Caco-2 (cell line): ENCODE measurements around the gene TNFSF13B. TPM values are rescaled to one million over a fixed set of nuclear protein-coding genes. Genes with fewer than 3 reads are reported as not detected.

Experiments used
- BruUV-seq: library from RNA; stranded (reverse); fragments of 400-500 nt; replicated peaks from 2 replicates; lab custom pipeline; 2021; lab: Mats Ljungman, UMichigan
- CTCF ChIA-PET: fragments of 300-600 bp; sonication (Branson Sonifier 250); formaldehyde crosslinking; loops from one replicate; lab custom pipeline; 2022; ENCODE audit warnings: antibody characterized with exemption; lab: Charles Lee
- POLR2A ChIA-PET: fragments of 300-600 bp; sonication (Branson Sonifier 250); formaldehyde crosslinking; loops from one replicate; lab custom pipeline; 2022; ENCODE audit warnings: antibody characterized with exemption; lab: Charles Lee
- DNase-seq, 2 experiments: peaks; one replicate each; pipeline versions ENCODE4 v3.0.0 to v3.0.0-alpha.2; 2020 to 2022
- H3K27me3 ChIP-seq: replicated peaks from 2 replicates; pipeline ENCODE4 v1.6.0; 2011; ENCODE audit warnings: low read length; ENCODE audit not compliant: control insufficient read depth, insufficient read depth
- H3K36me3 ChIP-seq: 2 replicates; pipeline ENCODE4 v1.5.1; 2011; ENCODE audit warnings: low read length; ENCODE audit not compliant: control insufficient read depth, insufficient read depth
- H3K4me1 ChIP-seq: fragments of 250-450 bp; sonication (Bioruptor Pico); 2 replicates; pipeline ENCODE4 v1.5.1; 2020; ENCODE audit warnings: mild to moderate bottlenecking
- H3K4me3 ChIP-seq: 2 replicates; pipeline ENCODE4 v1.5.1; 2011; ENCODE audit warnings: low read depth, mild to moderate bottlenecking, control low read depth, low read length
- H3K9me3 ChIP-seq: fragments of 250-450 bp; sonication (Bioruptor Pico); 2 replicates; pipeline ENCODE4 v1.5.1; 2020; ENCODE audit warnings: mild to moderate bottlenecking, moderate library complexity
- H3K27ac Mint-ChIP-seq: one replicate; pipeline ENCODE4 v1.8.0; 2022; ENCODE audit warnings: mixed read lengths; ENCODE audit not compliant: unreplicated experiment
- H3K27me3 Mint-ChIP-seq: one replicate; pipeline ENCODE4 v1.8.0; 2022; ENCODE audit warnings: mixed read lengths; ENCODE audit not compliant: insufficient read depth, unreplicated experiment
- H3K36me3 Mint-ChIP-seq: one replicate; pipeline ENCODE4 v1.8.0; 2022; ENCODE audit warnings: mild to moderate bottlenecking, mixed read lengths; ENCODE audit not compliant: insufficient read depth, unreplicated experiment
- H3K4me1 Mint-ChIP-seq: one replicate; pipeline ENCODE4 v1.8.0; 2022; ENCODE audit warnings: low read depth, mixed read lengths; ENCODE audit not compliant: unreplicated experiment
- H3K4me3 Mint-ChIP-seq: one replicate; pipeline ENCODE4 v1.8.0; 2022; ENCODE audit warnings: mild to moderate bottlenecking, moderate library complexity, mixed read lengths; ENCODE audit not compliant: unreplicated experiment
- H3K9me3 Mint-ChIP-seq: one replicate; pipeline ENCODE4 v1.8.0; 2022; ENCODE audit warnings: mixed read lengths; ENCODE audit not compliant: unreplicated experiment
- intact Hi-C: fragments of 100-400 bp; cut with micrococcal nuclease; formaldehyde crosslinking; loops from one replicate; pipeline ENCODE4 v1.10.0; 2022; ENCODE audit not compliant: unreplicated experiment
- total RNA-seq: library from RNA; stranded (reverse); gene quantifications from 2 replicates; pipeline ENCODE4 v1.2.3, GENCODE V29; 2022
- TF ChIP-seq, protein P1 (sequence below), 2 experiments: fragments of 200-600 bp in 1 of 2; IDR thresholded peaks; 1 replicate in 1 of 2; 2 replicates in 1 of 2; pipeline versions ENCODE4 v1.5.1 to v1.8.0; 2011 to 2022; ENCODE audit warnings: antibody characterized with exemption in 1 of 2, control low read depth in 1 of 2, inconsistent platforms in 1 of 2, low read depth in 1 of 2, low read length in 1 of 2, mild to moderate bottlenecking in 1 of 2, moderate library complexity in 1 of 2; ENCODE audit not compliant: insufficient read depth in 1 of 2, severe bottlenecking in 1 of 2, unreplicated experiment in 1 of 2

TNFSF13B gene
- total RNA-seq, 1 experiment from 2014 or later: 0.41 TPM

DNA sequence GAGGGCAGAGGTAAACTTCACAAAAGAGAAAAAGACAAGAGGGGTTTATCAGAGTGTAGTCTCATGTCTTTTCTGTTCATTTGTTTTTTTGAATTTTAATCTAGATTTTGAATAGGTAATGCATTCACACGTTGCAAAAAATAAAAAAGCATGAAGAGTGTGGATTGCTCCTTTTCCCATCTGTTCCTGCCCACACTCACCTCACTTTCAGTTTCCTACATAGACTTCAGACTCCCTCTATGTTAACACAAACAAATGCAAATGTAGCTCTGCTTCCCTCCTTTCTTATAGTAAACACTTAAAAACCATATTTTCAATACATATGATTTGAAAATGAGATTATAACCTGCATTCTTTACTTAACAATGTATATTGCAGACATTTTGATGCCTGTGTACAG is 20.3 kb downstream of the TNFSF13B start:
- BruUV-seq: no TSS peak
- intact Hi-C loops: no loop called here
- H3K36me3 Mint-ChIP-seq: no peaks in the 10 kb centered on the region
- H3K4me3 Mint-ChIP-seq: no peak overlapping the region
- H3K9me3 ChIP-seq: no peaks in the 10 kb centered on the region
- ChIA-PET CTCF (no interaction called here), POLR2A (no interaction called here)
- H3K27me3 Mint-ChIP-seq: peaks cover 7% of the 10 kb centered on the region
- no peaks in the 10 kb centered on the region for H3K27me3 ChIP-seq
- no peaks in the 10 kb centered on the region for H3K36me3 ChIP-seq
- no peak for DNase-seq
- H3K4me1 ChIP-seq: no peaks in the 10 kb centered on the region
- no peaks in the 10 kb centered on the region for H3K9me3 Mint-ChIP-seq
- no peak overlapping the region for H3K27ac Mint-ChIP-seq
- TF ChIP-seq, protein P1, sequence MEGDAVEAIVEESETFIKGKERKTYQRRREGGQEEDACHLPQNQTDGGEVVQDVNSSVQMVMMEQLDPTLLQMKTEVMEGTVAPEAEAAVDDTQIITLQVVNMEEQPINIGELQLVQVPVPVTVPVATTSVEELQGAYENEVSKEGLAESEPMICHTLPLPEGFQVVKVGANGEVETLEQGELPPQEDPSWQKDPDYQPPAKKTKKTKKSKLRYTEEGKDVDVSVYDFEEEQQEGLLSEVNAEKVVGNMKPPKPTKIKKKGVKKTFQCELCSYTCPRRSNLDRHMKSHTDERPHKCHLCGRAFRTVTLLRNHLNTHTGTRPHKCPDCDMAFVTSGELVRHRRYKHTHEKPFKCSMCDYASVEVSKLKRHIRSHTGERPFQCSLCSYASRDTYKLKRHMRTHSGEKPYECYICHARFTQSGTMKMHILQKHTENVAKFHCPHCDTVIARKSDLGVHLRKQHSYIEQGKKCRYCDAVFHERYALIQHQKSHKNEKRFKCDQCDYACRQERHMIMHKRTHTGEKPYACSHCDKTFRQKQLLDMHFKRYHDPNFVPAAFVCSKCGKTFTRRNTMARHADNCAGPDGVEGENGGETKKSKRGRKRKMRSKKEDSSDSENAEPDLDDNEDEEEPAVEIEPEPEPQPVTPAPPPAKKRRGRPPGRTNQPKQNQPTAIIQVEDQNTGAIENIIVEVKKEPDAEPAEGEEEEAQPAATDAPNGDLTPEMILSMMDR (IDR thresholded peaks at IDR 0.05; ENCODE audit: insufficient read depth in 1 of 2, low read depth in 1 of 2, low read length in 1 of 2, severe bottlenecking in 1 of 2, unreplicated experiment in 1 of 2): no peak
- H3K4me1 Mint-ChIP-seq: no peaks in the 10 kb centered on the region
- H3K4me3 ChIP-seq: no peak overlapping the region

GRCh38 chr13:108297114-108297513 is 27.6 kb downstream of the TNFSF13B start:
- TF ChIP-seq, protein P1 (IDR thresholded peaks at IDR 0.05; ENCODE audit: insufficient read depth in 1 of 2, low read depth in 1 of 2, low read length in 1 of 2, severe bottlenecking in 1 of 2, unreplicated experiment in 1 of 2): no peak
- ChIA-PET CTCF (no interaction called here), POLR2A (no interaction called here)
- no peak overlapping the region for H3K4me3 ChIP-seq
- Mint-ChIP-seq H3K27ac (no peak overlapping the region), H3K4me1 (no peaks in the 10 kb centered on the region), H3K9me3 (no peaks in the 10 kb centered on the region), H3K27me3 (peaks cover 3% of the 10 kb centered on the region), H3K36me3 (no peaks in the 10 kb centered on the region), H3K4me3 (no peak overlapping the region)
- peaks cover 1% of the 10 kb centered on the region; the same call in 1 of the 2 replicates for H3K4me1 ChIP-seq
- BruUV-seq: no TSS peak
- DNase-seq: no peak
- H3K36me3 ChIP-seq: no peaks in the 10 kb centered on the region
- no peaks in the 10 kb centered on the region for H3K9me3 ChIP-seq
- no peaks in the 10 kb centered on the region for H3K27me3 ChIP-seq
- intact Hi-C loops: no loop called here

DNA sequence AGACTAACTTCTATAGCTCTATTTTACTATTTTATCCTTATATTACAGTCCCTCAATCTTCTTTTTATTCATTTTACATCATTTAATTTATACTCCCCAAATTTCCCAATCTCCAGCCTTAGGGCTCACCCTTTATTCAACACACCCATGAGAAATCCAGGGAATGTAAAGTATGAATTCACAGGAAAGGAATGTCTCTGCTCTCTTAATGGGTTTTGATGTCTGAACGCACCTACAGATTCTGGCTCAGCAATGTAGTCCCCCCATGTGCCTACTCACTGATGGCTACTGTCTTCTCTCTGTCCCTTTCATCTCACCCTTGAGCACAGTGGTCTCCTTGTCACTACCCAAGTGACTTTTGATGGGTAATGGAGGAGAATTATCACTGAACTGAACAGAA is 32.8 kb downstream of the TNFSF13B start:
- no peak for DNase-seq
- ChIA-PET CTCF (no interaction called here), POLR2A (no interaction called here)
- Histone ChIP-seq H3K27me3 (no peaks in the 10 kb centered on the region), H3K4me3 (no peak overlapping the region), H3K4me1 (peaks cover 7% of the 10 kb centered on the region; the same call in 1 of the 2 replicates), H3K9me3 (no peaks in the 10 kb centered on the region), H3K36me3 (no peaks in the 10 kb centered on the region)
- Mint-ChIP-seq H3K27ac (no peak overlapping the region), H3K4me3 (no peak overlapping the region), H3K36me3 (no peaks in the 10 kb centered on the region), H3K4me1 (peaks cover 7% of the 10 kb centered on the region), H3K9me3 (no peaks in the 10 kb centered on the region), H3K27me3 (no peaks in the 10 kb centered on the region)
- BruUV-seq: no TSS peak
- TF ChIP-seq, protein P1 (IDR thresholded peaks at IDR 0.05; ENCODE audit: insufficient read depth in 1 of 2, low read depth in 1 of 2, low read length in 1 of 2, severe bottlenecking in 1 of 2, unreplicated experiment in 1 of 2): no peak
- intact Hi-C loops: no loop called here
